ENCODE data around the gene GRPEL1. TPM values are rescaled to one million over a fixed set of nuclear protein-coding genes. Genes with fewer than 3 reads are reported as not detected.

Gene GRPEL1
- total and polyA plus RNA-seq, 2 of the 8 experiments (the other 6 are each of a cell fraction or from before 2014, with no cell fraction given): 13.5 to 39.9 TPM

DNA sequence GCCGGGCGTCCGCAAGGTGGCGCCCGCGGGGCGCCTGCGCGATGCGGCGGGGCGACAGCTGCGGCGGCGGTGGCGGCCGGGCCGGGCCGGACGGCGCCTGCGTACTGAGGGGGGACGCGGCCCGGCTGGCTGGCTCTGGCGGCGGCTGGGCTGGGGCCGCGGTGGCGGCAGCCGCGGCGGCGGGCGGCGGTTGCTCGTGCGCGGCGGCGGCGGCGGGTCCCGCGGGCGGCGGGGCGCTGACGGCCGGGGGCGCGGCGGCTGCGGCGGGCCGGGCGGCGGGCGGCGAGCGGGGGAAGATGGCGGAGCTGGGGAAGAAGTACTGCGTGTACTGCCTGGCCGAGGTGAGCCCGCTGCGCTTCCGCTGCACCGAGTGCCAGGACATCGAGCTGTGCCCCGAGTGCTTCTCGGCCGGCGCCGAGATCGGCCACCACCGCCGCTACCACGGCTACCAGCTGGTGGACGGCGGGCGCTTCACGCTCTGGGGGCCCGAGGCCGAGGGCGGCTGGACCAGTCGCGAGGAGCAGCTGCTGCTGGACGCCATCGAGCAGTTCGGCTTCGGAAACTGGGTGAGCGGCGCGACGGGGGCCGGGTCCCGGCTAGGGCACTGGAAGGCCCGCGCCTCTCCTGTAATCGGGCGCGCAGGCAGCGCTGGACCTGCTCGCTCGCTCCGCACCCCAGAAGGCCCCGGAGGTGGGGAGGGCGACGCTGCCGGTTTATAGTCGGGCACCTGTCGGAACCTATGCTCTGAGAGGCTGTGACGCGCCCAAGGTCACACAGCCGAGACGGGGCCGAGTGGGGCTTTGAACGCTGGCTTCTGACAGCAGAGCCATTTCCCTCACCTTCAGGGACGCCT, 24.4 kb downstream of the GRPEL1 start, which contains the start of gene TADA2B (continued):
- TF ChIP-seq, protein P1, sequence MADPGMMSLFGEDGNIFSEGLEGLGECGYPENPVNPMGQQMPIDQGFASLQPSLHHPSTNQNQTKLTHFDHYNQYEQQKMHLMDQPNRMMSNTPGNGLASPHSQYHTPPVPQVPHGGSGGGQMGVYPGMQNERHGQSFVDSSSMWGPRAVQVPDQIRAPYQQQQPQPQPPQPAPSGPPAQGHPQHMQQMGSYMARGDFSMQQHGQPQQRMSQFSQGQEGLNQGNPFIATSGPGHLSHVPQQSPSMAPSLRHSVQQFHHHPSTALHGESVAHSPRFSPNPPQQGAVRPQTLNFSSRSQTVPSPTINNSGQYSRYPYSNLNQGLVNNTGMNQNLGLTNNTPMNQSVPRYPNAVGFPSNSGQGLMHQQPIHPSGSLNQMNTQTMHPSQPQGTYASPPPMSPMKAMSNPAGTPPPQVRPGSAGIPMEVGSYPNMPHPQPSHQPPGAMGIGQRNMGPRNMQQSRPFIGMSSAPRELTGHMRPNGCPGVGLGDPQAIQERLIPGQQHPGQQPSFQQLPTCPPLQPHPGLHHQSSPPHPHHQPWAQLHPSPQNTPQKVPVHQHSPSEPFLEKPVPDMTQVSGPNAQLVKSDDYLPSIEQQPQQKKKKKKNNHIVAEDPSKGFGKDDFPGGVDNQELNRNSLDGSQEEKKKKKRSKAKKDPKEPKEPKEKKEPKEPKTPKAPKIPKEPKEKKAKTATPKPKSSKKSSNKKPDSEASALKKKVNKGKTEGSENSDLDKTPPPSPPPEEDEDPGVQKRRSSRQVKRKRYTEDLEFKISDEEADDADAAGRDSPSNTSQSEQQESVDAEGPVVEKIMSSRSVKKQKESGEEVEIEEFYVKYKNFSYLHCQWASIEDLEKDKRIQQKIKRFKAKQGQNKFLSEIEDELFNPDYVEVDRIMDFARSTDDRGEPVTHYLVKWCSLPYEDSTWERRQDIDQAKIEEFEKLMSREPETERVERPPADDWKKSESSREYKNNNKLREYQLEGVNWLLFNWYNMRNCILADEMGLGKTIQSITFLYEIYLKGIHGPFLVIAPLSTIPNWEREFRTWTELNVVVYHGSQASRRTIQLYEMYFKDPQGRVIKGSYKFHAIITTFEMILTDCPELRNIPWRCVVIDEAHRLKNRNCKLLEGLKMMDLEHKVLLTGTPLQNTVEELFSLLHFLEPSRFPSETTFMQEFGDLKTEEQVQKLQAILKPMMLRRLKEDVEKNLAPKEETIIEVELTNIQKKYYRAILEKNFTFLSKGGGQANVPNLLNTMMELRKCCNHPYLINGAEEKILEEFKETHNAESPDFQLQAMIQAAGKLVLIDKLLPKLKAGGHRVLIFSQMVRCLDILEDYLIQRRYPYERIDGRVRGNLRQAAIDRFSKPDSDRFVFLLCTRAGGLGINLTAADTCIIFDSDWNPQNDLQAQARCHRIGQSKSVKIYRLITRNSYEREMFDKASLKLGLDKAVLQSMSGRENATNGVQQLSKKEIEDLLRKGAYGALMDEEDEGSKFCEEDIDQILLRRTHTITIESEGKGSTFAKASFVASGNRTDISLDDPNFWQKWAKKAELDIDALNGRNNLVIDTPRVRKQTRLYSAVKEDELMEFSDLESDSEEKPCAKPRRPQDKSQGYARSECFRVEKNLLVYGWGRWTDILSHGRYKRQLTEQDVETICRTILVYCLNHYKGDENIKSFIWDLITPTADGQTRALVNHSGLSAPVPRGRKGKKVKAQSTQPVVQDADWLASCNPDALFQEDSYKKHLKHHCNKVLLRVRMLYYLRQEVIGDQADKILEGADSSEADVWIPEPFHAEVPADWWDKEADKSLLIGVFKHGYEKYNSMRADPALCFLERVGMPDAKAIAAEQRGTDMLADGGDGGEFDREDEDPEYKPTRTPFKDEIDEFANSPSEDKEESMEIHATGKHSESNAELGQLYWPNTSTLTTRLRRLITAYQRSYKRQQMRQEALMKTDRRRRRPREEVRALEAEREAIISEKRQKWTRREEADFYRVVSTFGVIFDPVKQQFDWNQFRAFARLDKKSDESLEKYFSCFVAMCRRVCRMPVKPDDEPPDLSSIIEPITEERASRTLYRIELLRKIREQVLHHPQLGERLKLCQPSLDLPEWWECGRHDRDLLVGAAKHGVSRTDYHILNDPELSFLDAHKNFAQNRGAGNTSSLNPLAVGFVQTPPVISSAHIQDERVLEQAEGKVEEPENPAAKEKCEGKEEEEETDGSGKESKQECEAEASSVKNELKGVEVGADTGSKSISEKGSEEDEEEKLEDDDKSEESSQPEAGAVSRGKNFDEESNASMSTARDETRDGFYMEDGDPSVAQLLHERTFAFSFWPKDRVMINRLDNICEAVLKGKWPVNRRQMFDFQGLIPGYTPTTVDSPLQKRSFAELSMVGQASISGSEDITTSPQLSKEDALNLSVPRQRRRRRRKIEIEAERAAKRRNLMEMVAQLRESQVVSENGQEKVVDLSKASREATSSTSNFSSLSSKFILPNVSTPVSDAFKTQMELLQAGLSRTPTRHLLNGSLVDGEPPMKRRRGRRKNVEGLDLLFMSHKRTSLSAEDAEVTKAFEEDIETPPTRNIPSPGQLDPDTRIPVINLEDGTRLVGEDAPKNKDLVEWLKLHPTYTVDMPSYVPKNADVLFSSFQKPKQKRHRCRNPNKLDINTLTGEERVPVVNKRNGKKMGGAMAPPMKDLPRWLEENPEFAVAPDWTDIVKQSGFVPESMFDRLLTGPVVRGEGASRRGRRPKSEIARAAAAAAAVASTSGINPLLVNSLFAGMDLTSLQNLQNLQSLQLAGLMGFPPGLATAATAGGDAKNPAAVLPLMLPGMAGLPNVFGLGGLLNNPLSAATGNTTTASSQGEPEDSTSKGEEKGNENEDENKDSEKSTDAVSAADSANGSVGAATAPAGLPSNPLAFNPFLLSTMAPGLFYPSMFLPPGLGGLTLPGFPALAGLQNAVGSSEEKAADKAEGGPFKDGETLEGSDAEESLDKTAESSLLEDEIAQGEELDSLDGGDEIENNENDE (IDR thresholded peaks at IDR 0.05; ENCODE audit: insufficient replicate concordance, low read length): no peak
- TF ChIP-seq CBX8 (IDR thresholded peaks at IDR 0.05; ENCODE audit: borderline replicate concordance, low read depth, low read length): no peak
- no peak for TF ChIP-seq BACH1 (IDR thresholded peaks at IDR 0.05; ENCODE audit: low read length)
- TF ChIP-seq CBX5 (IDR thresholded peaks at IDR 0.05; ENCODE audit: low read depth, low read length): no peak
- TF ChIP-seq, protein P2, sequence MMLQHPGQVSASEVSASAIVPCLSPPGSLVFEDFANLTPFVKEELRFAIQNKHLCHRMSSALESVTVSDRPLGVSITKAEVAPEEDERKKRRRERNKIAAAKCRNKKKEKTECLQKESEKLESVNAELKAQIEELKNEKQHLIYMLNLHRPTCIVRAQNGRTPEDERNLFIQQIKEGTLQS (IDR thresholded peaks at IDR 0.05; ENCODE audit: insufficient read depth, low read depth, low read length): no peak
- peak; percentile 22; the same call in 1 of the 2 replicates for TF ChIP-seq POLR2AphosphoS5 (IDR thresholded peaks at IDR 0.05; ENCODE audit: low read depth, low read length)
- no peak for TF ChIP-seq EGR1 (IDR thresholded peaks at IDR 0.05; ENCODE audit: borderline replicate concordance, low read depth, low read length)
- no peak for TF ChIP-seq EZH2 (IDR thresholded peaks at IDR 0.05; ENCODE audit: low read depth, low read length, severe bottlenecking)
- no peak for TF ChIP-seq SP2 (IDR thresholded peaks at IDR 0.05; ENCODE audit: low read length)
